GM19351 (cell line): ENCODE measurements around the gene COPS6.
A peak's percentile ranks its signal among the peaks of the same experiment; 100 is the strongest.

Experiments
- ATAC-seq: cut with Tn5 transposase; IDR thresholded peaks from one replicate; pipeline ENCODE4 v1.9.1; 2021; ENCODE audit warnings: mild to moderate bottlenecking, moderate library complexity; ENCODE audit not compliant: unreplicated experiment

The COPS6 gene

GRCh38 chr7:100088621-100089457 lies at the start of gene COPS6:
Gene COPS6 (plus strand): TSS chr7:100088969. CDS start chr7:100088991, 22 bp downstream.
- peak; percentile 61 for ATAC-seq

GRCh38 chr7:100040575-100040974 lies 48.2 kb upstream of the COPS6 start:
- ATAC-seq = no peak

GRCh38 chr7:100044718-100045117 lies 44.1 kb upstream of the COPS6 start:
- ATAC-seq = no peak

- no peak for ATAC-seq
Measured at GRCh38 chr7:100048680-100049079, 40.1 kb upstream of the COPS6 start.

GRCh38 chr7:100049441-100050291 lies 39.1 kb upstream of the COPS6 start, which contains the start of gene ZSCAN21:
Gene ZSCAN21 (plus strand): TSS chr7:100049774. CDS start chr7:100057007, 7,233 bp downstream.
- ATAC-seq = peak; percentile 84

- no peak for ATAC-seq
Measured at GRCh38 chr7:100051611-100052010, 37.2 kb upstream of the COPS6 start.

- ATAC-seq = no peak
Measured at GRCh38 chr7:100053215-100053614, 35.6 kb upstream of the COPS6 start.

GRCh38 chr7:100057006-100057405 lies 31.8 kb upstream of the COPS6 start:
- ATAC-seq = no peak

GRCh38 chr7:100059251-100059739 lies 29.5 kb upstream of the COPS6 start:
- no peak for ATAC-seq

GRCh38 chr7:100061518-100062193 lies 27.1 kb upstream of the COPS6 start:
- ATAC-seq = no peak

GRCh38 chr7:100063376-100063775 lies 25.4 kb upstream of the COPS6 start:
- no peak for ATAC-seq

- no peak for ATAC-seq
Measured at GRCh38 chr7:100064162-100064561, 24.6 kb upstream of the COPS6 start.

- no peak for ATAC-seq
Measured at GRCh38 chr7:100065452-100066186, 23.1 kb upstream of the COPS6 start.

GRCh38 chr7:100066953-100067352 lies 21.8 kb upstream of the COPS6 start:
- no peak for ATAC-seq

GRCh38 chr7:100069991-100070390 lies 18.8 kb upstream of the COPS6 start:
- no peak for ATAC-seq

- ATAC-seq = no peak
Measured at GRCh38 chr7:100071018-100071723, 17.6 kb upstream of the COPS6 start.

GRCh38 chr7:100072462-100072861 lies 16.3 kb upstream of the COPS6 start:
- no peak for ATAC-seq

- ATAC-seq = no peak
Measured at GRCh38 chr7:100074841-100075240, 13.9 kb upstream of the COPS6 start.

GRCh38 chr7:100075418-100075817 lies 13.4 kb upstream of the COPS6 start:
- no peak for ATAC-seq

- no peak for ATAC-seq
Measured at GRCh38 chr7:100077205-100077604, 11.6 kb upstream of the COPS6 start.
